Kidney (tissue), 14 donors: ENCODE results near the gene TLR4. TPM values are rescaled to one million over a fixed set of nuclear protein-coding genes. Genes with fewer than 3 reads are reported as not detected.

Experiments
- DNase-seq, 5 donors: peaks; one replicate each; pipeline ENCODE4 v3.0.0-alpha.2; 2013 to 2020
- FAIRE-seq: peaks from 2 replicates; lab custom pipeline; 2012; peaks lifted over from hg19 to GRCh38; lab: Jason Lieb, UNC
- H3K27ac ChIP-seq, 2 donors: one replicate each; pipeline ENCODE4 v1.7.0; 2013; ENCODE audit warnings: low read depth in 2 of 2, low read length in 2 of 2, inconsistent platforms in 1 of 2
- H3K27me3 ChIP-seq: one replicate; pipeline ENCODE4 v1.7.1; 2013; ENCODE audit warnings: low read length, inconsistent platforms; ENCODE audit not compliant: control insufficient read depth, insufficient read depth
- H3K36me3 ChIP-seq, 3 donors: one replicate each; pipeline versions ENCODE4 v1.7.0 to v1.7.1; 2013; ENCODE audit warnings: low read length in 3 of 3, control low read depth in 1 of 3, inconsistent platforms in 1 of 3; ENCODE audit not compliant: insufficient read depth in 3 of 3, control insufficient read depth in 2 of 3
- H3K4me1 ChIP-seq, 3 donors: one replicate each; pipeline versions ENCODE4 v1.7.0 to v1.7.1; 2013; ENCODE audit warnings: low read length in 3 of 3, inconsistent platforms in 1 of 3, low read depth in 1 of 3; ENCODE audit not compliant: control insufficient read depth in 2 of 3, insufficient read depth in 2 of 3
- H3K4me3 ChIP-seq, 3 donors: one replicate each; pipeline versions ENCODE4 v1.7.0 to v1.8.1; 2013; ENCODE audit warnings: low read length in 3 of 3, control low read depth in 1 of 3, inconsistent platforms in 1 of 3
- H3K9ac ChIP-seq, 3 donors: one replicate each; pipeline versions ENCODE4 v1.7.0 to v1.7.1; 2013; ENCODE audit warnings: low read length in 3 of 3, control low read depth in 1 of 3, inconsistent platforms in 1 of 3
- H3K9me3 ChIP-seq, 3 donors: one replicate each; pipeline versions ENCODE4 v1.7.0 to v1.7.1; 2013; ENCODE audit warnings: low read length in 3 of 3, control low read depth in 1 of 3, inconsistent platforms in 1 of 3; ENCODE audit not compliant: control insufficient read depth in 2 of 3, insufficient read depth in 1 of 3
- CTCF ChIP-seq: IDR thresholded peaks from 3 replicates; pipeline ENCODE4 v1.5.1; 2012; ENCODE audit warnings: mild to moderate bottlenecking, moderate library complexity, borderline replicate concordance; ENCODE audit not compliant: insufficient read depth; ENCODE audit errors: extremely low read depth
- intact Hi-C: fragments of 100-400 bp; cut with DNase I; formaldehyde crosslinking; loops from one replicate; pipeline ENCODE4 v1.11.1; 2022
- polyA plus RNA-seq: library from polyadenylated mRNA; stranded (reverse); fragments of 350-450 nt; fragmentation: Illumina TruSeq; extraction: RNeasy Lipid Tissue Mini Kit (QIAGEN cat#74804); gene quantifications from one replicate; pipeline ENCODE4 v1.2.3, GENCODE V29; 2014; ENCODE audit warnings: low read depth, low replicate concordance; ENCODE audit not compliant: insufficient read depth
- total RNA-seq: library from RNA; stranded (reverse); fragmentation: NEBNext Ultra II Directional; extraction: Animal tissue kit (Norgen Biotek cat#: 25700); gene quantifications from one replicate; pipeline ENCODE4 v1.2.1, GENCODE V29; 2021
- donor health status: control.
- donor health status: control.
- donor health status: control.
- donor health status: control.
- donor health status: control.
- donor health status: DM: yes; HTN: yes; CAD: no.
- donor health status: Normal renal cell carcinoma (clear cell type).

Gene TLR4
- total and polyA plus RNA-seq, 2 donors from 2014 or later, result 5.8 to 33.4 TPM

GRCh38 chr9:117747386-117747970 lies 43.3 kb downstream of the TLR4 start:
- no peaks in the 10 kb centered on the region for H3K36me3 ChIP-seq
- H3K27me3 ChIP-seq, result peaks cover 4% of the 10 kb centered on the region
- TF ChIP-seq CTCF, result no peak
- DNase-seq (peak in 1 of 5 donors; percentile 17), FAIRE-seq (no peak)
- no peak overlapping the region for H3K4me3 ChIP-seq
- no peak overlapping the region for H3K27ac ChIP-seq
- intact Hi-C loops, result no loop called here
- H3K9me3 ChIP-seq, result no peaks in the 10 kb centered on the region
- H3K9ac ChIP-seq, result no peak overlapping the region
- H3K4me1 ChIP-seq, result peaks cover 0 to 3% (median 0%) of the 10 kb centered on the region in 3 donors

GRCh38 chr9:117750401-117750800 lies 46.2 kb downstream of the TLR4 start:
- Histone ChIP-seq H3K9me3 (no peaks in the 10 kb centered on the region), H3K27ac (no peak overlapping the region), H3K27me3 (no peaks in the 10 kb centered on the region), H3K4me1 (no peaks in the 10 kb centered on the region), H3K36me3 (no peaks in the 10 kb centered on the region), H3K9ac (no peak overlapping the region), H3K4me3 (no peak overlapping the region)
- intact Hi-C loops, result no loop called here
- DNase-seq (no peak), FAIRE-seq (no peak)
- no peak for TF ChIP-seq CTCF

GRCh38 chr9:117752894-117753293 lies 48.7 kb downstream of the TLR4 start:
- no peaks in the 10 kb centered on the region for H3K27me3 ChIP-seq
- FAIRE-seq (no peak), DNase-seq (no peak)
- no peaks in the 10 kb centered on the region for H3K36me3 ChIP-seq
- no peaks in the 10 kb centered on the region for H3K9me3 ChIP-seq
- no peak overlapping the region for H3K27ac ChIP-seq
- H3K9ac ChIP-seq, result no peak overlapping the region
- no peaks in the 10 kb centered on the region for H3K4me1 ChIP-seq
- no peak for TF ChIP-seq CTCF
- intact Hi-C loops, result no loop called here
- H3K4me3 ChIP-seq, result no peak overlapping the region

GRCh38 chr9:117757561-117758190 lies 53.5 kb downstream of the TLR4 start:
- no peaks in the 10 kb centered on the region for H3K27me3 ChIP-seq
- H3K27ac ChIP-seq, result no peak overlapping the region
- no peaks in the 10 kb centered on the region for H3K9me3 ChIP-seq
- FAIRE-seq (no peak), DNase-seq (no peak)
- no peak overlapping the region for H3K9ac ChIP-seq
- intact Hi-C loops, result no loop called here
- no peak overlapping the region for H3K4me3 ChIP-seq
- H3K36me3 ChIP-seq, result no peaks in the 10 kb centered on the region
- no peaks in the 10 kb centered on the region for H3K4me1 ChIP-seq
- no peak for TF ChIP-seq CTCF
